H9 (cell line): ENCODE results near the gene PCARE. TPM values are rescaled to one million over a fixed set of nuclear protein-coding genes. Genes with fewer than 3 reads are reported as not detected.

ENCODE experiments used
- DNase-seq: peaks from one replicate; pipeline ENCODE4 v3.0.0-alpha.2; 2017
- H2AFZ ChIP-seq: one replicate; pipeline ENCODE4 v1.6.1; 2013; ENCODE audit warnings: mild to moderate bottlenecking, low read length, control low read depth, moderate library complexity
- H2AK5ac ChIP-seq: 2 replicates; pipeline ENCODE4 v1.6.1; 2013; ENCODE audit warnings: low read length, control low read depth, mixed read lengths; ENCODE audit not compliant: insufficient read length
- H2BK120ac ChIP-seq: one replicate; pipeline ENCODE4 v1.6.1; 2013; ENCODE audit warnings: low read depth, mild to moderate bottlenecking, low read length, control low read depth, inconsistent platforms; ENCODE audit not compliant: poor library complexity, severe bottlenecking
- H2BK12ac ChIP-seq: 2 replicates; pipeline ENCODE4 v1.6.1; 2013; ENCODE audit warnings: low read length, control low read depth, mixed read lengths, low read depth; ENCODE audit not compliant: insufficient read length
- H2BK15ac ChIP-seq: 2 replicates; pipeline ENCODE4 v1.6.1; 2013; ENCODE audit warnings: low read depth, low read length, control low read depth
- H2BK20ac ChIP-seq: one replicate; pipeline ENCODE4 v1.6.1; 2013; ENCODE audit warnings: low read depth, mild to moderate bottlenecking, low read length, control low read depth, inconsistent platforms; ENCODE audit not compliant: poor library complexity, severe bottlenecking
- H2BK5ac ChIP-seq: 2 replicates; pipeline ENCODE4 v1.6.1; 2013; ENCODE audit warnings: low read length, control low read depth, mixed read lengths; ENCODE audit not compliant: insufficient read length
- H3K14ac ChIP-seq: 2 replicates; pipeline ENCODE4 v1.6.1; 2013; ENCODE audit warnings: low read length, control low read depth; ENCODE audit not compliant: insufficient read depth
- H3K18ac ChIP-seq: 2 replicates; pipeline ENCODE4 v1.6.1; 2013; ENCODE audit warnings: low read depth, mild to moderate bottlenecking, mixed read lengths, low read length, control low read depth; ENCODE audit not compliant: insufficient read length
- H3K23ac ChIP-seq: 2 replicates; pipeline ENCODE4 v1.6.1; 2013; ENCODE audit warnings: low read length, control low read depth, mixed read lengths, low read depth; ENCODE audit not compliant: insufficient read length
- H3K23me2 ChIP-seq: 2 replicates; pipeline ENCODE4 v1.6.1; 2013; ENCODE audit warnings: low read depth, mild to moderate bottlenecking, mixed read lengths, low read length, control low read depth; ENCODE audit not compliant: insufficient read length, poor library complexity, severe bottlenecking
- H3K27ac ChIP-seq: 2 replicates; pipeline ENCODE4 v1.5.1; 2013; ENCODE audit warnings: low read length, control low read depth, mixed read lengths, low read depth; ENCODE audit not compliant: insufficient read length
- H3K27me3 ChIP-seq: 2 replicates; pipeline ENCODE4 v1.6.1; 2013; ENCODE audit warnings: low read length, control low read depth, inconsistent platforms; ENCODE audit not compliant: insufficient read depth
- H3K4ac ChIP-seq: 2 replicates; pipeline ENCODE4 v1.6.1; 2013; ENCODE audit warnings: low read depth, mild to moderate bottlenecking, control low read depth, inconsistent platforms, low read length, moderate library complexity
- H3K4me1 ChIP-seq: 2 replicates; pipeline ENCODE4 v1.6.1; 2013; ENCODE audit warnings: low read length, control low read depth, inconsistent platforms; ENCODE audit not compliant: insufficient read depth
- H3K4me2 ChIP-seq: 2 replicates; pipeline ENCODE4 v1.6.1; 2013; ENCODE audit warnings: low read length, control low read depth, mixed read lengths; ENCODE audit not compliant: insufficient read length, insufficient read depth
- H3K56ac ChIP-seq: 2 replicates; pipeline ENCODE4 v1.6.1; 2013; ENCODE audit warnings: low read depth, mild to moderate bottlenecking, mixed read lengths, low read length, control low read depth; ENCODE audit not compliant: insufficient read length
- H3K79me1 ChIP-seq: 2 replicates; pipeline ENCODE4 v1.6.1; 2013; ENCODE audit warnings: low read depth, mild to moderate bottlenecking, moderate library complexity, low read length, control low read depth, inconsistent platforms; ENCODE audit not compliant: insufficient read depth, poor library complexity, severe bottlenecking
- H3K79me2 ChIP-seq: 2 replicates; pipeline ENCODE4 v1.6.1; 2013; ENCODE audit warnings: low read length, control low read depth, inconsistent platforms; ENCODE audit not compliant: insufficient read depth
- H3K9ac ChIP-seq: 2 replicates; pipeline ENCODE4 v1.6.1; 2013; ENCODE audit warnings: low read length, control low read depth, mixed read lengths; ENCODE audit not compliant: insufficient read length; ENCODE audit errors: extremely low read depth
- H3K9me3 ChIP-seq: one replicate; pipeline ENCODE4 v1.6.1; 2013; ENCODE audit warnings: low read depth, low read length, inconsistent platforms; ENCODE audit not compliant: control insufficient read depth
- H3T11ph ChIP-seq: one replicate; pipeline ENCODE4 v1.6.1; 2013; ENCODE audit warnings: mild to moderate bottlenecking, low read length, control low read depth, inconsistent platforms
- H4K20me1 ChIP-seq: one replicate; pipeline ENCODE4 v1.6.1; 2013; ENCODE audit not compliant: control insufficient read depth, insufficient read length, insufficient read depth
- H4K5ac ChIP-seq: 2 replicates; pipeline ENCODE4 v1.6.1; 2013; ENCODE audit warnings: low read depth, mild to moderate bottlenecking, mixed read lengths, low read length, control low read depth; ENCODE audit not compliant: insufficient read length
- H4K8ac ChIP-seq: replicated peaks from 2 replicates; pipeline ENCODE4 v1.6.1; 2013; ENCODE audit warnings: low read length, control low read depth, mixed read lengths, low read depth; ENCODE audit not compliant: insufficient read length
- H4K91ac ChIP-seq: 2 replicates; pipeline ENCODE4 v1.6.1; 2013; ENCODE audit warnings: low read depth, mild to moderate bottlenecking, moderate library complexity, mixed read lengths, low read length, control low read depth; ENCODE audit not compliant: insufficient read length
- H3K27ac Mint-ChIP-seq, 3 experiments: 2 replicates in 2 of 3; 3 replicates in 1 of 3; pipeline ENCODE4 v1.8.0; 2020 to 2021; ENCODE audit warnings: mixed read lengths in 3 of 3, mild to moderate bottlenecking in 1 of 3, moderate library complexity in 1 of 3
- H3K27me3 Mint-ChIP-seq: 2 replicates; pipeline ENCODE4 v1.8.0; 2021; ENCODE audit warnings: low read depth, mild to moderate bottlenecking, moderate library complexity, mixed read lengths
- H3K36me3 Mint-ChIP-seq, 3 experiments: 2 replicates in 2 of 3; 3 replicates in 1 of 3; pipeline ENCODE4 v1.8.0; 2020 to 2021; ENCODE audit warnings: low read depth in 3 of 3, mixed read lengths in 3 of 3; ENCODE audit not compliant: insufficient read depth in 1 of 3
- H3K4me1 Mint-ChIP-seq, 2 experiments: 2 replicates each; pipeline ENCODE4 v1.8.0; 2020; ENCODE audit warnings: mixed read lengths in 2 of 2
- H3K4me3 Mint-ChIP-seq, 2 experiments: 2 replicates in 1 of 2; 3 replicates in 1 of 2; pipeline ENCODE4 v1.8.0; 2020 to 2021; ENCODE audit warnings: mild to moderate bottlenecking in 2 of 2, mixed read lengths in 2 of 2, moderate library complexity in 1 of 2
- H3K9me3 Mint-ChIP-seq, 2 experiments: 2 replicates in 1 of 2; 3 replicates in 1 of 2; pipeline ENCODE4 v1.8.0; 2020; ENCODE audit warnings: mild to moderate bottlenecking in 2 of 2, mixed read lengths in 2 of 2, moderate library complexity in 1 of 2
- WGBS: extraction: QIAGEN DNeasy Blood & Tissue Kit; methylation state at CpG from one replicate; pipeline ENCODE4 v1.1.7; 2013; ENCODE audit warnings: missing lambda C conversion rate, low lambda C conversion rate, mixed read lengths; ENCODE audit not compliant: insufficient read length; ENCODE audit errors: extremely low coverage; 5-methylcytosine and 5-hydroxymethylcytosine counted together
- total RNA-seq: library from RNA; stranded (reverse); gene quantifications from 2 replicates; pipeline ENCODE4 v1.2.1, GENCODE V29; 2021
- TF ChIP-seq, protein P1 (sequence below): fragments of 200-600 bp; sonication (generic); conservative IDR thresholded peaks from 3 replicates; pipeline ENCODE4 v1.8.0; 2021; ENCODE audit warnings: antibody characterized with exemption, mild to moderate bottlenecking

The PCARE gene
- total RNA-seq, 1 experiment from 2014 or later = not detected

DNA sequence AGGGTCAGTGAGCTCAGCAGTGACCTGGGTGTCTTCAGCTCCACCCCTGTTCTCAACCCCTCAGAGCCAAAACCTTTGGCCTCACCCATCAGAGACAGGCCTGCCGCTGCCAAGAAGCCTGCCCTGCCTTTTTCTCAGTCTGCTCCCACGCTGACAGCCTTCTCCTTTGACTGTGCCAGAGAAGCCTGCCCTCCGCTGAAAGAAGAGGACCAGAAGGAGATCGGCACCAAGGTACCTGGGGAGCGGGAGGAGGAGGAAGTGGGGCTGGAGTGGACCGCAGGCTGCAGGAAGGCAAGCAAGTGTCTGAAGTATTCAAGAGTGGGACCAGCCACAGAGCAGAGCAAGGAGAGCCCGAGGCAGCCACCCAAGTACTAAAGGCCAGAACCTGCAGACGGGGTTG lies 60.0 kb downstream of the PCARE start:
- Histone ChIP-seq H4K5ac (no peak overlapping the region), H3K4me2 (no peak overlapping the region), H3K18ac (no peak overlapping the region), H3T11ph (no peak overlapping the region), H3K4ac (no peak overlapping the region), H3K79me1 (no peaks in the 10 kb centered on the region), H3K79me2 (no peaks in the 10 kb centered on the region), H2BK20ac (no peak overlapping the region), H2BK12ac (no peak overlapping the region), H2AFZ (no peak overlapping the region), H4K8ac (no peak overlapping the region), H3K23me2 (no peaks in the 10 kb centered on the region), H3K27me3 (no peaks in the 10 kb centered on the region), H3K9me3 (no peaks in the 10 kb centered on the region), H3K9ac (no peak overlapping the region), H3K23ac (no peak overlapping the region), H3K27ac (no peak overlapping the region), H3K14ac (no peak overlapping the region), H4K20me1 (no peaks in the 10 kb centered on the region), H4K91ac (no peak overlapping the region), H3K56ac (no peak overlapping the region), H2BK15ac (no peak overlapping the region), H2AK5ac (no peak overlapping the region), H2BK120ac (no peak overlapping the region), H2BK5ac (no peak overlapping the region), H3K4me1 (no peaks in the 10 kb centered on the region; the same call in 1 of the 2 replicates)
- no CpG with 5 or more reads among the region's 8 CpGs for WGBS
- H3K4me3 Mint-ChIP-seq = no peak overlapping the region
- TF ChIP-seq, protein P1, sequence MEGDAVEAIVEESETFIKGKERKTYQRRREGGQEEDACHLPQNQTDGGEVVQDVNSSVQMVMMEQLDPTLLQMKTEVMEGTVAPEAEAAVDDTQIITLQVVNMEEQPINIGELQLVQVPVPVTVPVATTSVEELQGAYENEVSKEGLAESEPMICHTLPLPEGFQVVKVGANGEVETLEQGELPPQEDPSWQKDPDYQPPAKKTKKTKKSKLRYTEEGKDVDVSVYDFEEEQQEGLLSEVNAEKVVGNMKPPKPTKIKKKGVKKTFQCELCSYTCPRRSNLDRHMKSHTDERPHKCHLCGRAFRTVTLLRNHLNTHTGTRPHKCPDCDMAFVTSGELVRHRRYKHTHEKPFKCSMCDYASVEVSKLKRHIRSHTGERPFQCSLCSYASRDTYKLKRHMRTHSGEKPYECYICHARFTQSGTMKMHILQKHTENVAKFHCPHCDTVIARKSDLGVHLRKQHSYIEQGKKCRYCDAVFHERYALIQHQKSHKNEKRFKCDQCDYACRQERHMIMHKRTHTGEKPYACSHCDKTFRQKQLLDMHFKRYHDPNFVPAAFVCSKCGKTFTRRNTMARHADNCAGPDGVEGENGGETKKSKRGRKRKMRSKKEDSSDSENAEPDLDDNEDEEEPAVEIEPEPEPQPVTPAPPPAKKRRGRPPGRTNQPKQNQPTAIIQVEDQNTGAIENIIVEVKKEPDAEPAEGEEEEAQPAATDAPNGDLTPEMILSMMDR = no peak
- H3K4me1 Mint-ChIP-seq = peaks cover 24 to 27% of the 10 kb centered on the region in 2 experiments
- no peak for DNase-seq
- H3K27me3 Mint-ChIP-seq = peaks cover 2% of the 10 kb centered on the region
- no peaks in the 10 kb centered on the region for H3K36me3 Mint-ChIP-seq
- no peaks in the 10 kb centered on the region for H3K9me3 Mint-ChIP-seq
- H3K27ac Mint-ChIP-seq = no peak overlapping the region
